ENCODE data around the gene DOCK11.

DNA sequence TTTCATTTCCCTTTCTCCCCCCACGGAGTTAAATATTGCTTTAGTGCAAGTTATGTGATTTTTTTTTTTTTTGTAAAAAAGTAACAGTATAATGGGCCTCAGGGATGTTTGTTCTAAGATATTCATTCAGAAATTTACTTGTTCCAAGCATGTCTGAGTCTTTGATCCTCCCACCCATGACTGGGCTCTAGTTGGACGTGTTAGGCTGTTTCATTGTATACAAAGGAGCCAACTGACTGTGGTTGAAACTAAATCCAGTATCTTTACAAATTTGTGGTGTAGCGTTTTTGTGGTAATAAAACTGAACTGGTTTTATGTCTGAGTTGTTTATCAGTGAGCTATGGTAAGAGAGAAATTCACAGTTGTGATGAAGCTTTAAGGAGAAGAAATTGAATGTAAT is 74.1 kb downstream of the DOCK11 start:
- TF ChIP-seq, protein P1, sequence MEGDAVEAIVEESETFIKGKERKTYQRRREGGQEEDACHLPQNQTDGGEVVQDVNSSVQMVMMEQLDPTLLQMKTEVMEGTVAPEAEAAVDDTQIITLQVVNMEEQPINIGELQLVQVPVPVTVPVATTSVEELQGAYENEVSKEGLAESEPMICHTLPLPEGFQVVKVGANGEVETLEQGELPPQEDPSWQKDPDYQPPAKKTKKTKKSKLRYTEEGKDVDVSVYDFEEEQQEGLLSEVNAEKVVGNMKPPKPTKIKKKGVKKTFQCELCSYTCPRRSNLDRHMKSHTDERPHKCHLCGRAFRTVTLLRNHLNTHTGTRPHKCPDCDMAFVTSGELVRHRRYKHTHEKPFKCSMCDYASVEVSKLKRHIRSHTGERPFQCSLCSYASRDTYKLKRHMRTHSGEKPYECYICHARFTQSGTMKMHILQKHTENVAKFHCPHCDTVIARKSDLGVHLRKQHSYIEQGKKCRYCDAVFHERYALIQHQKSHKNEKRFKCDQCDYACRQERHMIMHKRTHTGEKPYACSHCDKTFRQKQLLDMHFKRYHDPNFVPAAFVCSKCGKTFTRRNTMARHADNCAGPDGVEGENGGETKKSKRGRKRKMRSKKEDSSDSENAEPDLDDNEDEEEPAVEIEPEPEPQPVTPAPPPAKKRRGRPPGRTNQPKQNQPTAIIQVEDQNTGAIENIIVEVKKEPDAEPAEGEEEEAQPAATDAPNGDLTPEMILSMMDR (IDR thresholded peaks at IDR 0.05): no peak
- no peak for TF ChIP-seq POLR2A (IDR thresholded peaks at IDR 0.05)
- TF ChIP-seq EP300 (IDR thresholded peaks at IDR 0.05; ENCODE audit: low read depth): no peak
- no peak for TF ChIP-seq POLR2AphosphoS5 (IDR thresholded peaks at IDR 0.05)
